ENCODE results near the gene HOXD13. TPM values are rescaled to one million over a fixed set of nuclear protein-coding genes. Genes with fewer than 3 reads are reported as not detected.

The HOXD13 gene
- polyA plus RNA-seq, 4 donors, result 0.09 to 0.65 (median 0.24) TPM; not detected in 1

Other genes with a start within 250 kb of the HOXD13 start
- 10 to 100 TPM; 22.4 to 28.4 (median 25.9) TPM for gene LNPK, start 90.5 kb upstream of the HOXD13 start, polyA plus RNA-seq (ENCODE audit: insufficient read length in 4 of 4)
- gene EVX2, start 8.8 kb upstream of the HOXD13 start, polyA plus RNA-seq (ENCODE audit: insufficient read length in 4 of 4), result under 1 TPM in 1 of 4 donors, not detected in 3; 0.05 TPM
- gene HOXD12, start 7.1 kb downstream of the HOXD13 start, polyA plus RNA-seq (ENCODE audit: insufficient read length in 4 of 4), result under 1 TPM; 0.27 to 0.79 (median 0.35) TPM
- gene HOXD11, start 14.6 kb downstream of the HOXD13 start, polyA plus RNA-seq (ENCODE audit: insufficient read length in 4 of 4), result 10 to 100 TPM; 46.0 to 89.2 (median 64.9) TPM
- 100 to 1,000 TPM; 132 to 203 (median 164) TPM for gene HOXD10, start 24.1 kb downstream of the HOXD13 start, polyA plus RNA-seq (ENCODE audit: insufficient read length in 4 of 4)
- 100 to 1,000 TPM in 1 of 4 donors, 10 to 100 TPM in 3; 58.5 to 104 (median 89.0) TPM for gene HOXD9, start 30.0 kb downstream of the HOXD13 start, polyA plus RNA-seq (ENCODE audit: insufficient read length in 4 of 4)
- gene HOXD8, start 37.0 kb downstream of the HOXD13 start, polyA plus RNA-seq (ENCODE audit: insufficient read length in 4 of 4), result 100 to 1,000 TPM; 169 to 217 (median 195) TPM
- gene HOXD4, start 58.8 kb downstream of the HOXD13 start, polyA plus RNA-seq (ENCODE audit: insufficient read length in 4 of 4), result 10 to 100 TPM; 31.2 to 73.9 (median 56.7) TPM
- 10 to 100 TPM; 21.7 to 30.9 (median 30.3) TPM for gene HOXD3, start 64.6 kb downstream of the HOXD13 start, polyA plus RNA-seq (ENCODE audit: insufficient read length in 4 of 4)
- gene HOXD1, start 95.9 kb downstream of the HOXD13 start, polyA plus RNA-seq (ENCODE audit: insufficient read length in 4 of 4), result 10 to 100 TPM in 1 of 4 donors, 1 to 10 TPM in 3; 9.2 to 14.6 (median 9.6) TPM
- 100 to 1,000 TPM in 1 of 4 donors, 10 to 100 TPM in 3; 81.0 to 109 (median 90.4) TPM for gene MTX2, start 176.7 kb downstream of the HOXD13 start, polyA plus RNA-seq (ENCODE audit: insufficient read length in 4 of 4)

All from left renal cortex interstitium (tissue), 4 donors.